HG03045 (cell line): ENCODE results near the gene WT1.
"Not testable (repeated sequence)": the region's sequence is repeated elsewhere in the genome, so short reads cannot be mapped to it uniquely, and the experiment has no call there.

ENCODE experiments used
- ATAC-seq: cut with Tn5 transposase; IDR thresholded peaks from one replicate; pipeline ENCODE4 v1.9.1; 2021; ENCODE audit warnings: mild to moderate bottlenecking, moderate library complexity; ENCODE audit not compliant: unreplicated experiment

Gene WT1

GRCh38 chr11:32388871-32389770 is 46.2 kb downstream of the WT1 start:
- no peak for ATAC-seq

- no peak for ATAC-seq
Observed at GRCh38 chr11:32388365-32388764, 47.0 kb downstream of the WT1 start.

GRCh38 chr11:32387411-32387810 is 47.9 kb downstream of the WT1 start:
- ATAC-seq = no peak

- ATAC-seq = no peak
Observed at GRCh38 chr11:32386770-32387377, 48.5 kb downstream of the WT1 start.

- ATAC-seq = no peak
Observed at GRCh38 chr11:32385998-32386397, 49.3 kb downstream of the WT1 start.

- no peak for ATAC-seq
Observed at GRCh38 chr11:32382339-32383049, 52.8 kb downstream of the WT1 start.

- no peak for ATAC-seq
Observed at GRCh38 chr11:32381179-32381578, 54.2 kb downstream of the WT1 start.

GRCh38 chr11:32379719-32380118 is 55.6 kb downstream of the WT1 start:
- no peak for ATAC-seq

GRCh38 chr11:32375826-32376225 is 59.5 kb downstream of the WT1 start:
- ATAC-seq = no peak

- ATAC-seq = no peak
Observed at GRCh38 chr11:32374261-32374711, 61.1 kb downstream of the WT1 start.

GRCh38 chr11:32369987-32370386 is 65.4 kb downstream of the WT1 start:
- not testable (repeated sequence) for ATAC-seq

- no peak for ATAC-seq
Observed at GRCh38 chr11:32366666-32367065, 68.7 kb downstream of the WT1 start.

GRCh38 chr11:32365192-32365591 is 70.1 kb downstream of the WT1 start:
- ATAC-seq = no peak

GRCh38 chr11:32358729-32359128 is 76.6 kb downstream of the WT1 start:
- ATAC-seq = no peak

- no peak for ATAC-seq
Observed at GRCh38 chr11:32353884-32354283, 81.5 kb downstream of the WT1 start.

- ATAC-seq = no peak
Observed at GRCh38 chr11:32348502-32348901, 86.8 kb downstream of the WT1 start.

- no peak for ATAC-seq
Observed at GRCh38 chr11:32344946-32345345, 90.4 kb downstream of the WT1 start.

- ATAC-seq = no peak
Observed at GRCh38 chr11:32343325-32344008, 91.9 kb downstream of the WT1 start.

- no peak for ATAC-seq
Observed at GRCh38 chr11:32341620-32342613, 93.4 kb downstream of the WT1 start.

GRCh38 chr11:32340181-32340580 is 95.2 kb downstream of the WT1 start:
- no peak for ATAC-seq
